Adipocyte (in vitro differentiated cells): ENCODE measurements around the gene COL6A1.
A peak's percentile ranks its signal among the peaks of the same experiment; 100 is the strongest.

Experiments
- DNase-seq: peaks from one replicate; pipeline ENCODE4 v3.0.0-alpha.2; 2015; ENCODE audit warnings: low read depth
- H3K27me3 ChIP-seq: replicated peaks from 2 replicates; pipeline ENCODE4 v1.7.0; 2013; ENCODE audit warnings: mild to moderate bottlenecking, low read length, moderate library complexity; ENCODE audit not compliant: control insufficient read depth, insufficient read depth
- H3K36me3 ChIP-seq: 2 replicates; pipeline ENCODE4 v1.7.0; 2013; ENCODE audit warnings: low read length, mild to moderate bottlenecking, moderate library complexity; ENCODE audit not compliant: control insufficient read depth, insufficient read depth, severe bottlenecking
- H3K4me1 ChIP-seq: 2 replicates; pipeline ENCODE4 v1.7.0; 2013; ENCODE audit warnings: mild to moderate bottlenecking, low read length, moderate library complexity; ENCODE audit not compliant: control insufficient read depth, insufficient read depth
- H3K4me3 ChIP-seq: 2 replicates; pipeline ENCODE4 v1.7.0; 2013; ENCODE audit warnings: mild to moderate bottlenecking, low read length, moderate library complexity
- H3K9ac ChIP-seq: 2 replicates; pipeline ENCODE4 v1.7.0; 2013; ENCODE audit warnings: mild to moderate bottlenecking, low read length, moderate library complexity
- H3K9me3 ChIP-seq: 2 replicates; pipeline ENCODE4 v1.7.0; 2013; ENCODE audit warnings: mild to moderate bottlenecking, low read length, moderate library complexity; ENCODE audit not compliant: control insufficient read depth

COL6A1 gene

DNA sequence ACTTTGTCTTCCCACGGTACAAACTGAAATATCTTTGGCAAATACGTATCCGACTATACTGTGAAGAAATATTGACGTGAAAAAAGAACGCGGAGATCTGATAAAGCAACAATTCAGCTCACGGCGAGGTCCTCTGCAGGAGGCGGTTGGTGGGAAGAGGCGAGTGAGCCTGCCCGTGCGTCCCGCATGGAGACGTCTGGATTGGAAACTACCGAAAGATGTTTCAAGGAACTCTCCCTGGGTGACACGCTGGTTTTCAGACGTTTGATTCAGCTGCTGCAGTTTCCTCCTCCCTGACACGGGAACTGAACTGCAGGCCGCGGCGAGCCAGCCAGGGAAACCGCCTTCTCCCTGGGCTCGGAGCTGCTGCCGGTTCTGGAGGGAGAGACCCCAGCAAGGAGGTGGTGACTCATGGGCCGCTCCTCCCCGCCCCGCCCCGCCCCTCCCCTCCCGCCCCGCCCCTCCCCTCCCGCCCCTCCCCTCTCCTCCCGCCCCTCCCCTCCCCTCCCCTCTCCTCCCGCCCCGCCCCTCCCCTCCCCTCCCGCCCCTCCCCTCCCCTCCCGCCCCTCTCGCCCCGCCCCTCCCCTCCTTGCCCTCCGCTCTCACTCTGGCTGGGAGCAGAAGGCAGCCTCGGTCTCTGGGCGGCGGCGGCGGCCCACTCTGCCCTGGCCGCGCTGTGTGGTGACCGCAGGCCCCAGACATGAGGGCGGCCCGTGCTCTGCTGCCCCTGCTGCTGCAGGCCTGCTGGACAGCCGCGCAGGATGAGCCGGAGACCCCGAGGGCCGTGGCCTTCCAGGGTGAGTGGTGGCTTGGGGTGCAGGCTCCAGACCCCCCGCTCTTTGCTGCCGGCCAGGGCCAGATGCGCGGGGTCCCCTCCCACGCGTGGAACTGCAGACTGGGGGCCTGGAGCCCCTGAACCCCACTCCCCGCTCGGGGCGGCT lies at the start of gene COL6A1:
Gene COL6A1, plus strand, starts transcription at position 620 of the 941 bp plus-strand sequence. Its CDS starts 81 bp downstream, at position 701.
- Histone ChIP-seq H3K4me3 (peak within 1 kb of the TSS; percentile 94), H3K9ac (peak within 1 kb of the TSS; percentile 100), H3K36me3 (peaks cover 24% of the 10 kb centered on the region), H3K27me3 (no peaks in the 10 kb centered on the region), H3K9me3 (no peaks in the 10 kb centered on the region), H3K4me1 (peaks cover 51% of the 10 kb centered on the region)
- DNase-seq = peak; percentile 91

DNA sequence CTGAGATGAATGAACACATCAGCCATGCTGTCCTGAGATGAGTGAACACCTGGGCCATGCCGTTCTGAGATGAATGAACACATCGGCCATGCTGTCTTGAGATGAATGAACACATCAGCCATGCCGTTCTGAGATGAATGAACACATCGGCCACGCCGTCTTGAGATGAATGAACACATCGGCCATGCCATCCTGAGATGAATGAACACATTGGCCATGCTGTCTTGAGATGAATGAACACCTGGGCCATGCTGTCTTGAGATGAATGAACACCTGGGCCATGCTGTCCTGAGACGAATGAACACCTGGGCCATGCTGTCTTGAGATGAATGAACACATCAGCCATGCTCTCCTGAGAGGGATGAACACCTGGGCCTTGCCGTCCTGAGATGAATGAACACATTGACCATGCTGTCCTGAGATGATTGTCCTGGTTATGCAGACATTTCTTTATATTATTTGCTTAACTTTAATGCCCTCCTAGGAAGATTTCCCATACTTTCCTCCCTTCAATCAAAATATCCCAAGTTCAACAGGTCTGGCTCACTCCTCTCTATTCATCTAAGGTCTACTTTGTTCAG lies 48.6 kb upstream of the COL6A1 start:
- Histone ChIP-seq H3K4me1 (no peaks in the 10 kb centered on the region), H3K4me3 (no peak overlapping the region), H3K9me3 (peaks cover 24% of the 10 kb centered on the region), H3K27me3 (no peaks in the 10 kb centered on the region), H3K36me3 (peaks cover 29% of the 10 kb centered on the region), H3K9ac (no peak overlapping the region)
- no peak for DNase-seq

DNA sequence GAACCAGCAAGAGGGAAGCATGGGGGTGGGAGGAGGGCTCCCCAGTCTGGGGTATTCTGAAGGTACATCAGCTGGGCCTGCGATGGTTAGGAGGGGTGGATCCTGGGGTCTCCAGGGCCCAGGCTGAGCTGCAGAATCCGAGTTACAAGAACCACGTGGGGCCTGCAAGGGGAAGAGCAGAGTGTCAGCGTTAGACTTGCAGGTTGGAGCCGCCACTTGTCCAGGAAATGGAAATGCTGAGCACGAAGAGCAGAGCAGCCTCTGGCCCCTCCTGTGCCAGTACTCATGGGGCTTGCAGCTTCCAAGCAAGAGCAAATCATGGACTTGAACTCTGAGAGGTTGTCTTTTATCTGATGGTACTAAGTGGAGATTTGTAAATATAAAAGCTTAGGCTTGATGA lies 47.5 kb upstream of the COL6A1 start:
- Histone ChIP-seq H3K9me3 (peaks cover 24% of the 10 kb centered on the region), H3K36me3 (peaks cover 29% of the 10 kb centered on the region), H3K4me3 (no peak overlapping the region), H3K27me3 (no peaks in the 10 kb centered on the region), H3K4me1 (no peaks in the 10 kb centered on the region), H3K9ac (no peak overlapping the region)
- DNase-seq = no peak

DNA sequence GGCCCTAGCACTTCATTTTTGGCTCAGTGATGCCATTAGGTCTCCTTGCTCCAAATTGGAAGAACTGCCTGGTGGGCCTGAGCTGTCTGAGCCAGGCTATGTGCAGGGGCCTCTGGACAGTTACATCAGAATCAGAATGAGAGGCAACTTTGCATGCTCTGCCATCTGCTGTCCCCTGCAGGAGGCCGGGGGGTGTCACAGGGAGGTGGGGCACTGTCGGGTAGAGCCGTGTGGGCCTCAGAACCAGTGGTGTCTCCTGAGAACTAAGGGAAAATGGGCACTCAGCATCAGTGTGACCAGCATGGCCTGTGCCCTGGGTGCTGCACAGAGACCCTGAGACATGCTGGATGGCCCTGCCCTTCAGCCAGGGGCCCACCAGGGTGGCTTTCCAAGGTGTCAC lies 47.0 kb upstream of the COL6A1 start:
- H3K9ac ChIP-seq = no peak overlapping the region
- no peaks in the 10 kb centered on the region for H3K27me3 ChIP-seq
- H3K36me3 ChIP-seq = peaks cover 29% of the 10 kb centered on the region
- DNase-seq = no peak
- H3K9me3 ChIP-seq = peaks cover 24% of the 10 kb centered on the region
- H3K4me3 ChIP-seq = no peak overlapping the region
- no peaks in the 10 kb centered on the region for H3K4me1 ChIP-seq

DNA sequence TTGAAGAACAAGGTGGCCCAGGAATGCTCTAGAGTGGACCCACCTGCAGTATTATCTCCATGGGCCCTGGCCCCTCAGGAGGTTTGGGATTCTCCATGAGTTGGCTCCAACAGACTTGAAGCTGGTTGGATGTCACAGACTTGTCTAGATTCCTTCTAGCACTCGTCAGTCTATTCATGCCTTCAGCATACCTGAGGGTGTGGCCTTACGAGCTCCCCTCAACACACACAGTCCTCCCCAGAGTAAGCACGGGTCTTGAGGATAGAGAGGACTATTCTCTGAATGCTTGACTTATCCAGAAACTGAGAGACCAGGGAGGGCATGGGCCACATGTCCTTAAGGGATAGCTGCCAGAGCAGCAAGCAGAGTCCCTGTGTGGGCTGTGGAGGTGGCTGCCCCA lies 45.9 kb upstream of the COL6A1 start:
- Histone ChIP-seq H3K9me3 (peaks cover 24% of the 10 kb centered on the region), H3K4me3 (no peak overlapping the region)

GRCh38 chr21:45937721-45938452 lies 43.7 kb upstream of the COL6A1 start:
- H3K36me3 ChIP-seq = peaks cover 31% of the 10 kb centered on the region
- no peaks in the 10 kb centered on the region for H3K27me3 ChIP-seq
- peaks cover 24% of the 10 kb centered on the region for H3K9me3 ChIP-seq
- DNase-seq = no peak
- H3K9ac ChIP-seq = no peak overlapping the region
- H3K4me3 ChIP-seq = no peak overlapping the region
- no peaks in the 10 kb centered on the region for H3K4me1 ChIP-seq

More for the DNA sequence above, 45.9 kb upstream of the COL6A1 start:
- H3K27me3 ChIP-seq = no peaks in the 10 kb centered on the region
- H3K4me1 ChIP-seq = no peaks in the 10 kb centered on the region
- peaks cover 29% of the 10 kb centered on the region for H3K36me3 ChIP-seq
- no peak overlapping the region for H3K9ac ChIP-seq
- DNase-seq = peak; percentile 39

DNA sequence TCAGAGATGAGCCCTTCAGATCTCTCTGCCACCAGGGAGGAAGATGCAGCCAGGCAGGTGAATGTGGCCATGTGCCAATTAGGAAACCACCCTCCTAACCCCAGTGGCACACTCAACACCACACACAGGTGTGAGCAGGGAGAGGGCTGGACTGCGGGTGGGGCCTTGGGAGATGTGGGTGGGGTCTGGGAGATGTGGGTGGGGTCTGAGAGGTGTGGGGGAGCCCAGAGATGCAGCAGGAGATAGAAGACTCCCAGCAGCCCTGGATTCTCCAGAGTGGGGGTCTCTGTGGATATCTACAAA lies 43.2 kb upstream of the COL6A1 start:
- DNase-seq = no peak
- Histone ChIP-seq H3K27me3 (no peaks in the 10 kb centered on the region), H3K4me3 (no peak overlapping the region), H3K9ac (no peak overlapping the region), H3K9me3 (peaks cover 24% of the 10 kb centered on the region), H3K36me3 (peaks cover 31% of the 10 kb centered on the region), H3K4me1 (no peaks in the 10 kb centered on the region)

GRCh38 chr21:45938811-45939520 lies 42.6 kb upstream of the COL6A1 start:
- H3K9ac ChIP-seq = no peak overlapping the region
- no peak for DNase-seq
- peaks cover 24% of the 10 kb centered on the region for H3K9me3 ChIP-seq
- peaks cover 31% of the 10 kb centered on the region for H3K36me3 ChIP-seq
- no peaks in the 10 kb centered on the region for H3K27me3 ChIP-seq
- no peaks in the 10 kb centered on the region for H3K4me1 ChIP-seq
- no peak overlapping the region for H3K4me3 ChIP-seq

DNA sequence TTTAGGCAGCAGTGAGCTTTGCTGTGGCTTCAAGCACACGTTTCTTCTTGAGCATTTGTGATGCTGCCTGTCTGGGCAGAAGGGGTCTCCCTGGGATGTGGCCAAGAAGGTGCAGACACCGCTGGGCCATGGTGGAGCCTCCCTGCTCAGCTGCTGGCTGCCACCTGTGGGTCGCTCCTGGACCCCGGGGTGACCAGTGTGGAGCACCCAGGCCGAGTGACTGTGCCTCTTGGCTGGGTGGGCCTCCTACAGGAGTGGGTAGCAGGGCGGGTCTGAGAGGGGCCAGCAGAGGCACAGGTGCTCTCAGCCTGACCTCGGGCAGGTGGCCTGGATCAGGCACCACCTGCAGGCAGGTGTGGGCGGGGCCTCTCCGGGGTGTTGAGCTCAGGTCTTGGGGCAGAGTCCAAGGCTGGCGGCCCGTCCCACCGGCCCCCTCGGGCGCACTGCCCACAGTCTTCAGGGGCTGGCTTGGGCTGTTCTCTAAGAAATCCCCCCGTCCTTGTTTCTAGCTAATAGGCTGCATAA lies 42.0 kb upstream of the COL6A1 start:
- Histone ChIP-seq H3K9me3 (peaks cover 21% of the 10 kb centered on the region), H3K4me3 (no peak overlapping the region), H3K27me3 (no peaks in the 10 kb centered on the region), H3K4me1 (no peaks in the 10 kb centered on the region), H3K9ac (no peak overlapping the region), H3K36me3 (peaks cover 30% of the 10 kb centered on the region)
- no peak for DNase-seq

- DNase-seq = no peak
- H3K4me1 ChIP-seq = no peaks in the 10 kb centered on the region
- no peak overlapping the region for H3K9ac ChIP-seq
- H3K9me3 ChIP-seq = peaks cover 16% of the 10 kb centered on the region
- H3K27me3 ChIP-seq = no peaks in the 10 kb centered on the region
- no peak overlapping the region for H3K4me3 ChIP-seq
- H3K36me3 ChIP-seq = peaks cover 26% of the 10 kb centered on the region
Observed at GRCh38 chr21:45940091-45940490, 41.5 kb upstream of the COL6A1 start.
